ENCODE results near the gene CACNA1A. TPM values are rescaled to one million over a fixed set of nuclear protein-coding genes. Genes with fewer than 3 reads are reported as not detected.

Gene CACNA1A
- total RNA-seq = 0.14 and 0.27 TPM in 2 replicates

DNA sequence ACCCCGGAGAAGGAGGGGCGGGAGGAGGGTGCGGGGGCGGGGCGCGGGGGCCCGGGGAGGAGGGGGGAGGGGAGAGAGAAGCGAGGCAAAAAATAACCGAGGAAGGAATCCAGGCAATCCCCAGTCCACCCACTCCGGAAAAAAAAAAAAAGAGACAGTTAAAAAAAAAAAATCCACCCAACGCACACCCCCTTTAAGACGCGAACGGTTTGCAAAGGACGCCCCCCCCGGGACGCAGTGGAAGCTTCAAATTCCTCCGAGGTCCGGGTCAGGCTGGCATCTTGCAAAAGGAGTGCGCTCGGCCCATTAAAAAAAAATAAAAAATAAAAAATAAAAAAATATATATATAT is at the start of gene CACNA1A:
TSS of gene CACNA1A (minus strand) at position 9 of the 350 bp plus-strand sequence. CDS start 255 bp downstream, outside the sequence.

All from thoracic aorta endothelial cell (primary cell).